ENCODE data around the gene SUCLG2.

DNA sequence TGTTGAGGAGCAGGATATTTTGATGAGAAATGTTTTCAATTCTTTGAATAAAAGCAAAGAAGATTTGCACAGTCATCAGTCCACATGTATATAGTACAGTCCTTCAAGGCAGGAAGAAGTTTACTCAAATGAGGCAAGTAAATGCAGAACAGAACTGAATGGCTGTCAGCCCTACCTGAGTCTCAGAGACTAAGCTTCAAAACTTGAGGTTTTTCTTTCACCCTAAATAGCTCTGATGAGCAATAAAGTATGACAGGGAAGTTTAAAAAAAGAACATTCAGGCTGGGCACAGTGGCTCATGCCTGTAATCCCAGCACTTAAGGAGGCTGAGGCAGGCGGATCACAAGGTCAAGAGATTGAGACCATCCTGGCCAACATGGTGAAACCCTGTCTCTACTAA is 232.5 kb downstream of the SUCLG2 start:
- TF ChIP-seq, protein P1, sequence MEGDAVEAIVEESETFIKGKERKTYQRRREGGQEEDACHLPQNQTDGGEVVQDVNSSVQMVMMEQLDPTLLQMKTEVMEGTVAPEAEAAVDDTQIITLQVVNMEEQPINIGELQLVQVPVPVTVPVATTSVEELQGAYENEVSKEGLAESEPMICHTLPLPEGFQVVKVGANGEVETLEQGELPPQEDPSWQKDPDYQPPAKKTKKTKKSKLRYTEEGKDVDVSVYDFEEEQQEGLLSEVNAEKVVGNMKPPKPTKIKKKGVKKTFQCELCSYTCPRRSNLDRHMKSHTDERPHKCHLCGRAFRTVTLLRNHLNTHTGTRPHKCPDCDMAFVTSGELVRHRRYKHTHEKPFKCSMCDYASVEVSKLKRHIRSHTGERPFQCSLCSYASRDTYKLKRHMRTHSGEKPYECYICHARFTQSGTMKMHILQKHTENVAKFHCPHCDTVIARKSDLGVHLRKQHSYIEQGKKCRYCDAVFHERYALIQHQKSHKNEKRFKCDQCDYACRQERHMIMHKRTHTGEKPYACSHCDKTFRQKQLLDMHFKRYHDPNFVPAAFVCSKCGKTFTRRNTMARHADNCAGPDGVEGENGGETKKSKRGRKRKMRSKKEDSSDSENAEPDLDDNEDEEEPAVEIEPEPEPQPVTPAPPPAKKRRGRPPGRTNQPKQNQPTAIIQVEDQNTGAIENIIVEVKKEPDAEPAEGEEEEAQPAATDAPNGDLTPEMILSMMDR (IDR thresholded peaks at IDR 0.05; ENCODE audit: insufficient read depth, low read length): no peak
- TF ChIP-seq POLR2AphosphoS5 (IDR thresholded peaks at IDR 0.05; ENCODE audit: low read depth): no peak
- TF ChIP-seq, protein P2, sequence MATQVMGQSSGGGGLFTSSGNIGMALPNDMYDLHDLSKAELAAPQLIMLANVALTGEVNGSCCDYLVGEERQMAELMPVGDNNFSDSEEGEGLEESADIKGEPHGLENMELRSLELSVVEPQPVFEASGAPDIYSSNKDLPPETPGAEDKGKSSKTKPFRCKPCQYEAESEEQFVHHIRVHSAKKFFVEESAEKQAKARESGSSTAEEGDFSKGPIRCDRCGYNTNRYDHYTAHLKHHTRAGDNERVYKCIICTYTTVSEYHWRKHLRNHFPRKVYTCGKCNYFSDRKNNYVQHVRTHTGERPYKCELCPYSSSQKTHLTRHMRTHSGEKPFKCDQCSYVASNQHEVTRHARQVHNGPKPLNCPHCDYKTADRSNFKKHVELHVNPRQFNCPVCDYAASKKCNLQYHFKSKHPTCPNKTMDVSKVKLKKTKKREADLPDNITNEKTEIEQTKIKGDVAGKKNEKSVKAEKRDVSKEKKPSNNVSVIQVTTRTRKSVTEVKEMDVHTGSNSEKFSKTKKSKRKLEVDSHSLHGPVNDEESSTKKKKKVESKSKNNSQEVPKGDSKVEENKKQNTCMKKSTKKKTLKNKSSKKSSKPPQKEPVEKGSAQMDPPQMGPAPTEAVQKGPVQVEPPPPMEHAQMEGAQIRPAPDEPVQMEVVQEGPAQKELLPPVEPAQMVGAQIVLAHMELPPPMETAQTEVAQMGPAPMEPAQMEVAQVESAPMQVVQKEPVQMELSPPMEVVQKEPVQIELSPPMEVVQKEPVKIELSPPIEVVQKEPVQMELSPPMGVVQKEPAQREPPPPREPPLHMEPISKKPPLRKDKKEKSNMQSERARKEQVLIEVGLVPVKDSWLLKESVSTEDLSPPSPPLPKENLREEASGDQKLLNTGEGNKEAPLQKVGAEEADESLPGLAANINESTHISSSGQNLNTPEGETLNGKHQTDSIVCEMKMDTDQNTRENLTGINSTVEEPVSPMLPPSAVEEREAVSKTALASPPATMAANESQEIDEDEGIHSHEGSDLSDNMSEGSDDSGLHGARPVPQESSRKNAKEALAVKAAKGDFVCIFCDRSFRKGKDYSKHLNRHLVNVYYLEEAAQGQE (IDR thresholded peaks at IDR 0.05; ENCODE audit: insufficient replicate concordance, low read depth): no peak

Measured in HL-60 (cell line).